Measurements from ENCODE around the gene HSPA1L.

HSPA1L gene

GRCh38 chr6:31765910-31766794 lies 48.9 kb downstream of the HSPA1L start:
- TF ChIP-seq CTCF (IDR thresholded peaks at IDR 0.05; ENCODE audit: extremely low read depth, missing control alignments) = no peak
- no peak for DNase-seq (ENCODE audit: low spot score)

- no peak for DNase-seq (ENCODE audit: low spot score)
- no peak for TF ChIP-seq CTCF (IDR thresholded peaks at IDR 0.05; ENCODE audit: extremely low read depth, missing control alignments)
Observed at GRCh38 chr6:31765559-31765909, 49.5 kb downstream of the HSPA1L start.

GRCh38 chr6:31764198-31764597 lies 50.9 kb downstream of the HSPA1L start:
- no peak for TF ChIP-seq CTCF (IDR thresholded peaks at IDR 0.05; ENCODE audit: extremely low read depth, missing control alignments)
- no peak for DNase-seq (ENCODE audit: low spot score)

GRCh38 chr6:31763619-31763940 lies 51.5 kb downstream of the HSPA1L start:
- TF ChIP-seq CTCF (IDR thresholded peaks at IDR 0.05; ENCODE audit: extremely low read depth, missing control alignments) = no peak
- DNase-seq (ENCODE audit: low spot score) = no peak

GRCh38 chr6:31762878-31763618 lies 52.0 kb downstream of the HSPA1L start:
- no peak for TF ChIP-seq CTCF (IDR thresholded peaks at IDR 0.05; ENCODE audit: extremely low read depth, missing control alignments)
- no peak for DNase-seq (ENCODE audit: low spot score)

- no peak for TF ChIP-seq CTCF (IDR thresholded peaks at IDR 0.05; ENCODE audit: extremely low read depth, missing control alignments)
- no peak for DNase-seq (ENCODE audit: low spot score)
Observed at GRCh38 chr6:31762356-31762755, 52.7 kb downstream of the HSPA1L start, which contains the start of gene SAPCD1. Gene SAPCD1, plus strand, starts transcription at chr6:31762656. Its CDS starts 399 bp downstream, at chr6:31763055.

- no peak for DNase-seq (ENCODE audit: low spot score)
- no peak for TF ChIP-seq CTCF (IDR thresholded peaks at IDR 0.05; ENCODE audit: extremely low read depth, missing control alignments)
Observed at GRCh38 chr6:31761343-31761742, 53.7 kb downstream of the HSPA1L start.

All from GM20000 (cell line).